ENCODE results near the gene GLRA1. TPM values are rescaled to one million over a fixed set of nuclear protein-coding genes. Genes with fewer than 3 reads are reported as not detected.

GLRA1 gene
- total RNA-seq, 2 donors from 2014 or later, result not detected

- TF ChIP-seq CTCF (IDR thresholded peaks at IDR 0.05), result no peak
- Histone ChIP-seq H3K9me3 (no peaks in the 10 kb centered on the region), H3K9ac (ENCODE audit: low read depth in 2 of 2, low read length in 2 of 2) (no peak overlapping the region), H3K4me1 (peaks cover 10% of the 10 kb centered on the region), H3K4me3 (no peak overlapping the region), H3K27me3 (no peaks in the 10 kb centered on the region), H3K27ac (no peak overlapping the region), H3K36me3 (no peaks in the 10 kb centered on the region)
- DNase-seq, result no peak
- intact Hi-C loops (cut with DNase I), result no loop called here
These were observed 149.5 kb downstream of the GLRA1 start for GRCh38 chr5:151775025-151775606.

- intact Hi-C loops (cut with DNase I), result no loop called here
- Histone ChIP-seq H3K27ac (no peak overlapping the region), H3K9ac (ENCODE audit: low read depth in 2 of 2, low read length in 2 of 2) (peak overlapping the region in 1 of 2 donors; percentile 97), H3K9me3 (no peaks in the 10 kb centered on the region), H3K4me3 (peak overlapping the region; percentile 75), H3K36me3 (no peaks in the 10 kb centered on the region), H3K27me3 (no peaks in the 10 kb centered on the region), H3K4me1 (peaks cover 10% of the 10 kb centered on the region)
- no peak for TF ChIP-seq CTCF (IDR thresholded peaks at IDR 0.05)
- DNase-seq, result no peak
These were observed 150.7 kb downstream of the GLRA1 start for GRCh38 chr5:151773951-151774350.

GRCh38 chr5:151772846-151773561 lies 151.6 kb downstream of the GLRA1 start:
- Histone ChIP-seq H3K9me3 (no peaks in the 10 kb centered on the region), H3K27ac (peak overlapping the region; percentile 92), H3K4me3 (peak overlapping the region; percentile 75), H3K9ac (ENCODE audit: low read depth in 2 of 2, low read length in 2 of 2) (peak overlapping the region; percentile 81 to 97), H3K4me1 (peaks cover 10% of the 10 kb centered on the region), H3K36me3 (no peaks in the 10 kb centered on the region), H3K27me3 (no peaks in the 10 kb centered on the region)
- DNase-seq, result no peak
- TF ChIP-seq CTCF (IDR thresholded peaks at IDR 0.05), result no peak
- intact Hi-C loops (cut with DNase I), result no loop called here

Other genes starting within 250 kb of the GLRA1 start
- 100 to 1,000 TPM; 107 to 258 TPM for gene SPARC, start 237.9 kb downstream of the GLRA1 start, total RNA-seq
- gene ATOX1, start 166.2 kb downstream of the GLRA1 start, total RNA-seq, result 10 to 100 TPM; 54.6 to 62.4 TPM
- 100 to 1,000 TPM; 136 to 203 TPM for gene G3BP1, start 152.9 kb downstream of the GLRA1 start, total RNA-seq

Data from colonic mucosa (tissue), 4 donors.